GM12892 (cell line): ENCODE measurements around the gene GPR89A.
"Not testable (repeated sequence)": the region's sequence is repeated elsewhere in the genome, so short reads cannot be mapped to it uniquely, and the experiment has no call there.

Source experiments
- DNase-seq: peaks from one replicate; pipeline ENCODE4 v3.0.0; 2011; ENCODE audit not compliant: insufficient read length
- FAIRE-seq: peaks from 2 replicates; lab custom pipeline; 2011; peaks lifted over from hg19 to GRCh38; lab: Jason Lieb, UNC
- POLR2A ChIP-seq: IDR thresholded peaks from 2 replicates; pipeline ENCODE4 v1.6.1; 2011; ENCODE audit warnings: low read depth, low read length, control low read depth
- POLR2AphosphoS5 ChIP-seq: IDR thresholded peaks from 2 replicates; pipeline ENCODE4 v1.6.1; 2011; ENCODE audit warnings: low read depth, low read length, control low read depth
- TAF1 ChIP-seq: IDR thresholded peaks from 2 replicates; pipeline ENCODE4 v1.6.1; 2011; ENCODE audit warnings: low read depth, mild to moderate bottlenecking, control low read depth, low read length, borderline replicate concordance

GPR89A gene

DNA sequence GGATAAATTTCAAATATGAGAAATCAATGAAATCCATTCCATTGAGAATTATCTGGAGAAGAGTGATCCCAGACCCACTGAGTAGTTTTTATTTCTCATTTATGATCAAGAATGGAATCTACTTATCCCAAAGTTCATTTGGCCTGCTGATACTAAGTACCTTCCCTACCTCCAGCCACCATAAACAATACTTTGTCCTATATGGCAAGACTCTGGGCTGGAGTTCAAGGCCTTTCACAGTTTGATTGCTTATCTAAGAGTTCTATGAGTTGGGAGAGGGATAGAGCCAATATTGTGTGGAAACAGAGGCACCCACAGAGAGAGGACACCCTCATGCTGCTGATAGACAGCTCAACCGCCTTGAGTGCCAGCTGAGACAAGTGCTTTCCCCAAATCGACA is 94.3 kb downstream of the GPR89A start:
- no peak for DNase-seq
- FAIRE-seq, result no peak
- TF ChIP-seq TAF1 (no peak), POLR2AphosphoS5 (no peak), POLR2A (no peak)

DNA sequence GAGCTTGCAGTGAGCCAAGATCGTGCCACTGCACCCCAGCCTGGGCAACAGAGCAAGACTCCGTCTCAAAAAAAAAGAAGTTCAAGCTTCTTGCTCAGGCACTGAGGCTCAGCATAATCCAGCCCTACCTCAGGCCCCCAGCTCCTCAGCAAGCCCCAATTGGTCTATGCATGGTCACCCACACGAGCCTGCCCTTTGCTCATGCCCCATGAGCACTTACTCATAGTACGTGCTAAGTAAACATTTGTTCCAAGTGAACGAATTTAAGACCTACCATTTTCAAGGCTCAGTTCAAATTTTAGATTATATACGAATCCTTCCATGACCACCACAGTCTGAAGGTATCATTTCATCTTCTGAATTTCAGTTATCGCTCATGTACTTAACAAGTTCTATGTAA is 95.0 kb downstream of the GPR89A start:
- TF ChIP-seq POLR2A (no peak), TAF1 (no peak), POLR2AphosphoS5 (no peak)
- no peak for FAIRE-seq

DNA sequence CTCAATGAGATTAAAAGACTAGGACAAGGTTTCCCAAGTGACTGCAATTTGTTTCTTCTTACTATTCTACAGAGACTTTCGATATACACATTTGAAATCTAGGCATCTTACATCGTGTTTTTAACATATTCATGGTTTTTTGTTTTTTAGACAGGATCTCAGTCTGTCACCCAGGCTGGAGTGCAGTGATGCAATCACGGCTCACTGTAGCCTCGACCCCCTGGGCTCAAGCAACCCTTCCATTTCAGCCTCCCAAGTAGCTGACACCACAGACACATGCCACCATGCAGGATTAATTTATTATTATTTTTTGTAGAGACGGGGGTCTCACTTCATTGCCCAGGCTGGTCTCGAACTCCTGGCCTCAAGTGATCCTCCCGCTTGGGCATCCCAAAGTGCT is 97.8 kb downstream of the GPR89A start:
- DNase-seq, result no peak
- TF ChIP-seq TAF1, result no peak
- TF ChIP-seq POLR2AphosphoS5, result no peak
- no peak for TF ChIP-seq POLR2A
- no peak for FAIRE-seq

More for the DNA sequence above, 95.0 kb downstream of the GPR89A start:
- DNase-seq, result no peak

DNA sequence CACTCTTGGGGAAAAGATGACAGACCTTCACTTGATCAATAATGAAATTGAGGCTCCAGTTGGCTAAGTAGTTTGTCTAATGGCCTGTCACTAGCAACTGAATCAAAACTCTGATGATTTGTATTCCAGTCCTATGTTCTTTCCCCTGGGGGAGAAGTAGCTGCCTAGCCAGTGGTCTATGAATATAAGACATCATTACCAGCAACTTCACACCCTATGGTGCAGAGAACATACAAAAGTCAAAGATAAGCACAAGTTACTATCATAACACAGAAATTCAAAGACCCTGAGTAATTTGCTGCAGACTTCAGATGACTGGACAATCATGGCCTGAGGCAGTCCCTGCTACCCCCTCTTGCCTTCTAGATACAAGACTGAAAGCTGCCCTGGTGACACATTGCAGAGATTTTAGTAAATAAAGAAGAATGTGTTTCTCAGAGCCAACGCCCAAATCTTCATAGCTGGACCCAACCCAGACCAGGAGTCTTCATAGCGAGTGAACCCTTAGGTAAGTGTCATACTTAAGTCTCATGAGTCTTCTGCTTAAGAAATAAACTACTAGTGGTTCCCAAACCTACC is 98.4 kb downstream of the GPR89A start:
- no peak for DNase-seq
- no peak for FAIRE-seq
- TF ChIP-seq TAF1 (no peak), POLR2A (no peak), POLR2AphosphoS5 (no peak)

DNA sequence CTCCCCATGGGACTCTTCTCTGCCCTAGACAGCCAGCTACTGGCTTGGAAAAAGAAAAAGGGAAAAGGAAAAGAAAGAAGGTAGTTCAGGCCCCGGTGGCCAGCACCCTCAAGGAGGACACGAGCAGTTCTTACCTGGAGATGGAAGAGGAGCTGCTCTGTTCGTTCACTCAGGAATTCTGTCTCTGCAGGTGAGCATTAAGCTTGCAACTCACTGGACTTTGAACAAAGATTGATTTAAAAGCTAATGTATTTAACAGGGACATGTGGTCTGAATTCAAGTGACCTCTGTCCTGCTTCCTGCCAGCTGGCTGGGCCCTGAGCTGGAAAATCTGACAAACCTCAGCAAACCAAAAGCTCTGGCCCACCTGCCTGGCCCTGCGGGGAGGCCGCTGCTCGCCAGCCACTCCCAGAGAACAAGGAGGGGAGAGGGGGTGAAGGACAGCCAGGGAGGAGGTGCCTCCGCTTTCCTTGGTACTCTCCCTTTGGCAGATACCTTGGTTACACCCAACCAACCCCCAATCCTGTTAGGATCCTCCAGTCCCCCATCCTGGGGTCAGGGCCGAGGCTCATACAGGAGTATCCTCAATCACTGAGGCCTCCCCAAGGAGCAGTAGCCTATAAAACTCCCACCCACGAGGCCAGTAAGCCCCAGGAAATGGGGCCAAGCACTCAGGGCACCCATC is 99.5 kb downstream of the GPR89A start, which contains the start of gene PDZK1:
TSS of gene PDZK1 (minus strand) at position 186 of the 685 bp plus-strand sequence. CDS start 19,347 bp downstream, outside the sequence.
- TF ChIP-seq TAF1 (no peak), POLR2A (no peak), POLR2AphosphoS5 (no peak)
- FAIRE-seq, result no peak

DNA sequence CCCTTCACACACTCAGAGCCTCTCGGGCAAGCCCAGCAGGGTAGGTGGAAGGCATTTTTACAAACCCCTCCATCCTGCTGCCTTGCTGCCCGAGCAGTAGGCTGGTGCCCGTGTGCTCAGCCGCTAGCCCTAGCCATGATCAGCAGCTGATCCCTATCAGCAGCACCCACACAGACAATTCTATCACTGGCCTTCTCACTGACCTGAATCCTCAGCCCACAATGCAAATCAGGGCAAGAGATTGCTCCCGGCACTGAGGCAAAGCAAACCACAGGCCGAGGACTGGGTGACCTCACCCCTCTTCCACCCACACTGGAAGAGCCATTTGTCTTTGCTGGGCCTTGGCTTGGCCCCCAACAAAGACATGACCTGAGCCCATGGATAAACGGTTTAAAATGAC is 100.3 kb downstream of the GPR89A start:
- FAIRE-seq (peak; percentile 9), DNase-seq (no peak)
- TF ChIP-seq POLR2A (no peak), TAF1 (no peak), POLR2AphosphoS5 (no peak)

More for the DNA sequence above, 99.5 kb downstream of the GPR89A start, which contains the start of gene PDZK1:
- no peak for DNase-seq

DNA sequence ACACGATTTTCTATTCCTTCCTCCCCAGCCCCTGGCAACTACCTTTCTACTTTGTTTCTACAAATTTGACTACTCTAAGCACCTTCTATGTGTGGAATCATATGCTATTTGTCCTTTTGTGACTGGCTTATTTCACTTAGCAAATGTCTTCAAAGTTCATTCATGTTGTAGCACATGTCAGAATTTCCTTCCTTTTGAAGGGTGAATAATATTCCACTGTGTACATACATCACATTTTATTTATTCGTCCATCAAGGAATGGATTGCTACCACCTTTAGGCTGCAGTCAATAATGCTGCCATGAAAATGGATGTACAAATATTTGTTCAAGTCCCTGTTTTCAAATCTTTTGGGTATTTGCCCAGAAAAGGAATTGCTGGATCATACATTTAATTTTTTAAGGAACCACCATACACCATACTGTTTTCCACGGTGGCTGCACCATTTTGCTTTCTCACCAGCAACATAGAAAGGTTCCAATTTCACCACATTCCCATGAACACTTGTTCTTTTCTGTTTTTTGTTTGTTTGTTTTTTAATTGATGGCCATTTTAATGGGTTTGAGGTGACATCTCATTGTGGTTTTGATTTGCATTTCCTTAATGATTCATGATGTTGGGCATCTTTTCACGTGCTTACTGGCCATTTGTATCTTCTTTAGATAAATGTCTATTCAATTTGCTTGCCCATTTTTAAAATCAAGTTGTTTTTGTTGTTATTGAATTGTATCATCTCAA is 102.7 kb downstream of the GPR89A start:
- no peak for TF ChIP-seq POLR2A
- no peak for TF ChIP-seq POLR2AphosphoS5
- TF ChIP-seq TAF1, result no peak
- FAIRE-seq (no peak), DNase-seq (no peak)

DNA sequence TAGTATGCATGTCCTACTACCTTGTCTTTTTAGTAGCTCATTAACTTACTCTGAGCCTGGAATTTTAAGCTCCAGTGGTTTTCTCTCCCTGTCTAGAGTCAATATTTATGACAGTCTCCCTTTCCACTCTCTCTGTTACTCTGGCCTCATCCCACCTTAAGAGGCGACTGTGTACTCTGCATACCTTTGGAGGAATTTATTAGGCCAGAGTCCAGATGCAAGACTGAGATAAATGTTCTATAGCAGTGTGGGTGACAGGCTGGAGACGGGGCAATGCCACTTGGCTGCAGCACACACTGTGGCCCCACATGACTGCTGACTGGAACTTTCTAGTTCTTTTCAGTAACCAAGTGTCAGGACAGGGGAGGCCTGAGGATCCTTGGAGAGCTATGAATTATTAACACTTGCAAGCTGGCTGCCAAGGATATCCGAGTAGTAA is 103.4 kb downstream of the GPR89A start:
- DNase-seq, result no peak
- no peak for FAIRE-seq
- no peak for TF ChIP-seq POLR2A
- no peak for TF ChIP-seq TAF1
- no peak for TF ChIP-seq POLR2AphosphoS5

DNA sequence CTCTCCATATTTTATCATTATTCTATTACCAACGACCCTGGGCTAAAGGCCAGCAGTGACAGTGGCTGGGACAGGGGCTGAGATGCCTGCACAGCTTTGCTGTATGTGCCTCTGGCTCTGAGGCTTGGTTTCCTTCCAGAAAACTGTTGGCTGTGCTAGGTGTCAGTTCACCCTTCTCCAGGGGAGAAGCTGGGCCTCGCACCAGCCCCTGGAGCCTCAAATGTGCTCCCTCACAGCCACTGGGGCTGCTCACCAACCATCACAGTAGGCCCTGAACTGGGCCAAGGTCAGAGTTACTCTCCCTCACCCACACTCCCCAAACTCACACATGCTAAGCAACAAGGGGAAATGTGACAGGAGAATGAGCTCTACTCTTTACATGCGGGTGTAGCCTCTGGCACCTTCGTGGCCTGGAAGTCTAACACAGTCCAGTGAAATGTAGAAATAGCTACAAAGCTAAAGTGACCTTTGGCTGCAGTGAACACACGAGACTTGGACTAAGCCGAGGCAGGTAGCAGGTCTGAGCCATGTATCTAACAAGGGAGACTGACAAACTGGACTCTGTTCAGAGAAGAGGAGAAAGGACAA is 106.8 kb downstream of the GPR89A start:
- TF ChIP-seq TAF1, result no peak
- TF ChIP-seq POLR2AphosphoS5, result no peak
- no peak for TF ChIP-seq POLR2A
- FAIRE-seq, result no peak
- DNase-seq, result no peak

DNA sequence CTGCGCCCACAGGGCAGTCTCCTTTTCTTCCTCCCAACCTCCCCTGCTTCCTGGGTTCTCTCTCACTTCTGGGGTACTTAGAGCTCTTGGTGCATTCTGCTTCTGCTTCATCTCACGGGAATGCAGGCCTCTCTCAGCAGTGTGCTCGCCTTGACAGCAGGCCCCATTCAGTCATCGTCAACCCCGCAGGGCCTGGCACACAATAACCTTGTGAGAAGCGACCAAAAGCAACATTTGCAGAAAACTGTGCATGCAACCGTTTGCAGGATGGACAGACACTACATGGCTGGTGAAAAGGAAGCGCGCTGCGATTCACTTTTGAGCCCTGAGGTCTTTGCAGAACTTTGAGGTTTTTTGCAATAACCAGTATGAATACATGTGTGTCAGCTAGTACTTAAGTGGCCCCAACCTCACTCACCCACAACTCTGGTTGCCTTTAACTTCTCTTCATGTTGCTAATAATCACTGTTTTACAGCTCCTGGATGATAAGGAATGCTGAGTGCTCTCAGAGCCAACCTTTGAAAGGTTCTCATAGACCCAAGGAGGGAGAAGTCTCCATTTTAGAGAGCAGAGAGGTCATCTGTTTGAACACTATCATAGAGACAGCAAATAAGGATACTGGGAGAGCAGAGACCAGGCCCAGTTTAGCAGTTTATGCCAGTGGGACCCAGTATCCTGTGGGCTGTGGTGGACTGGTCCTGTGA is 109.0 kb downstream of the GPR89A start:
- no peak for FAIRE-seq
- no peak for DNase-seq

DNA sequence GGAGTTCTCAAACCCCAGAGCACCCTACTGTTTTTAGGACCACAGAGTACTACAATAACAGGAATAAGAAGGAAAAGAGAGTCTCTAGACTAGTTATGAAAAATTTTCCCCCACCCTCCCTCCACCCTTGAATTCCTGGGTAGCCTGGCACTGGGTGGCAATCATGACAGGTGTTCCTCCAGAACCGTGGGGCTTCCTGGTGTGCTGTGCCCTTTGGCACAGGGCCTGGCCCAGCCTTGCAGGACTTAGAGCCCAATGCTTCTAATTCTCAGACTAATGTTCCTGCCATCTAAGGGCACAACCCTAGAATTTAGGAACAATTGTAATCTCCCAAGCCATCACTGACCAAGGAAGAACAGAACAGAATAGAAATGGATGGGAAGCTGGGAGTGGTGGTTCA is 110.0 kb downstream of the GPR89A start:
- no peak for FAIRE-seq

More for the DNA sequence above, 109.0 kb downstream of the GPR89A start:
- TF ChIP-seq TAF1 (no peak), POLR2AphosphoS5 (no peak), POLR2A (no peak)

DNA sequence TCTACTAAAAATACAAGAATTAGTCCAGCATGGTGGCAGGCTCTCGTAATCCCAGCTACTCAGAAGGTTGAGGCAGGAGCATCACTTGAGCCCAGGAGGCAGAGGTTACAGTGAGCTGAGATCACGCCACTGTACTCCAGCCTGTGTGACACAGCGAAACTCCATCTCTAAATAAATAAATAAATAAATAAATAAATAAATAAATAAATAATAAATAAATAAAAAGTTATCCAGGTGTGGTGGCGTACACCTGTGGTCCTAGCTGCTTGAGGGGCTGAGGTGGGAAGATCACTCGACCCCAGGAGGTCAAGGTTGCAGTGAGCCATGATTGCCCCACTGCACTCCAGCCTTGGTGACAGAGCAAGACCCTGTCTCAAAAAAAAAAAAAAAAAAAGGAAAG is 110.7 kb downstream of the GPR89A start:
- not testable (repeated sequence) for DNase-seq, FAIRE-seq

More for the DNA sequence above, 110.0 kb downstream of the GPR89A start:
- no peak for TF ChIP-seq POLR2A
- TF ChIP-seq TAF1, result no peak
- TF ChIP-seq POLR2AphosphoS5, result no peak
- no peak for DNase-seq
